H1 (cell line): ENCODE results near the gene SDR39U1. TPM values are rescaled to one million over a fixed set of nuclear protein-coding genes. Genes with fewer than 3 reads are reported as not detected.

ENCODE experiments used
- CTBP2 ChIP-seq: IDR thresholded peaks from 2 replicates; pipeline ENCODE4 v1.7.0; 2011; ENCODE audit warnings: borderline replicate concordance, mild to moderate bottlenecking, moderate library complexity, mixed read lengths, low read length; ENCODE audit not compliant: insufficient read depth, insufficient read length
- EZH2 ChIP-seq: fragments of 200-600 bp; sonication (generic); IDR thresholded peaks from 2 replicates; pipeline ENCODE4 v1.7.1; 2012; ENCODE audit warnings: low read depth, mild to moderate bottlenecking, moderate library complexity, low read length, inconsistent platforms; ENCODE audit not compliant: severe bottlenecking
- MAFK ChIP-seq: IDR thresholded peaks from 2 replicates; pipeline ENCODE4 v1.6.1; 2012; ENCODE audit warnings: low read depth, mild to moderate bottlenecking, improper control_type of control experiment, low read length
- NANOG ChIP-seq: IDR thresholded peaks from 2 replicates; pipeline ENCODE4 v1.6.1; 2011; ENCODE audit warnings: low read length, low read depth, mild to moderate bottlenecking, inconsistent platforms; ENCODE audit not compliant: insufficient read depth, poor library complexity, severe bottlenecking
- RFX5 ChIP-seq: IDR thresholded peaks from 2 replicates; pipeline ENCODE4 v1.6.1; 2011; ENCODE audit warnings: low read depth, low read length, improper control_type of control experiment, borderline replicate concordance
- SP1 ChIP-seq: IDR thresholded peaks from 2 replicates; pipeline ENCODE4 v1.6.1; 2011; ENCODE audit warnings: low read depth, low read length
- SRF ChIP-seq: IDR thresholded peaks from 2 replicates; pipeline ENCODE4 v1.6.1; 2011; ENCODE audit warnings: mild to moderate bottlenecking, low read depth, low read length, moderate library complexity
- ZNF274 ChIP-seq: IDR thresholded peaks from 2 replicates; pipeline ENCODE4 v1.7.0; 2012; ENCODE audit warnings: low read length, borderline replicate concordance; ENCODE audit errors: extremely low read depth
- polyA plus RNA-seq, 7 experiments: library from polyadenylated mRNA; depleted of rRNA in 3 of 7; stranded (reverse) in 5 of 7; unstranded in 2 of 7; fragments of >200 nt in 5 of 7; fragments of 200-250 nt in 2 of 7; gene quantifications; 1 replicate in 5 of 7; 2 replicates in 1 of 7; 4 replicates in 1 of 7; pipeline versions ENCODE4 v1.2.1 to v1.2.3, GENCODE V29; 2011 to 2013; ENCODE audit warnings: missing spikeins in 2 of 7, mixed read lengths in 2 of 7
- total RNA-seq: library from RNA; stranded (reverse); fragmentation: NEBNext Ultra II Directional; extraction: Animal tissue kit (Norgen Biotek cat#: 25700); gene quantifications from 2 replicates; pipeline ENCODE4 v1.2.1, GENCODE V29; 2021

Gene SDR39U1
- total and polyA plus RNA-seq, 2 of the 8 experiments (the other 6 are each of a cell fraction or from before 2014, with no cell fraction given): 46.7 to 98.8 TPM

DNA sequence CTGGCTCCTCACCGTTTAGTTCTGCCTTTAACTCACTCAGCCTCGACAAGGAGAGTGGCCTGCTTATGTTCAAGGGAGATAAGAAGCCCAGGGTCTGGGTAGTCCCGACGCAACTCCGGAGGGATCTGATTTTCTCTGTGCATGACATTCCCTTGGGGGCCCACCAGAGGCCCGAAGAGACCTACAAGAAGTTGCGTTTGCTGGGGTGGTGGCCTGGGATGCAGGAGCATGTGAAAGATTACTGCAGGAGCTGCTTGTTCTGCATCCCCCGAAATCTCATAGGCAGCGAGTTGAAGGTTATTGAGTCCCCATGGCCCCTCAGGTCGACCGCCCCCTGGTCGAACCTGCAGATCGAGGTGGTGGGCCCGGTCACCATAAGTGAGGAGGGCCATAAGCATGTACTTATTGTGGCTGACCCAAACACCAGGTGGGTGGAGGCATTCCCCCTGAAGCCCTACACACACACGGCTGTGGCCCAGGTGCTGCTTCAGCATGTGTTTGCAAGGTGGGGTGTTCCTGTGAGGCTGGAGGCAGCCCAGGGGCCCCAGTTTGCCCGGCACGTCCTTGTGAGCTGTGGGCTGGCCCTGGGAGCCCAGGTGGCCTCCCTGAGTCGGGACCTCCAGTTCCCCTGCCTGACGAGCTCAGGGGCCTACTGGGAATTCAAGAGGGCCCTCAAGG, 26.2 kb downstream of the SDR39U1 start (continued):
- TF ChIP-seq NANOG: no peak
- no peak for TF ChIP-seq ZNF274
- no peak for TF ChIP-seq MAFK
- TF ChIP-seq SP1: no peak
- TF ChIP-seq RFX5: no peak
- TF ChIP-seq EZH2: no peak
- TF ChIP-seq SRF: no peak
- no peak for TF ChIP-seq CTBP2
